H1 (cell line): ENCODE results near the gene CDH15. TPM values are rescaled to one million over a fixed set of nuclear protein-coding genes. Genes with fewer than 3 reads are reported as not detected.

Experiments
- CTCF ChIA-PET: fragments of 300-600 bp; sonication (Branson Sonifier 250); formaldehyde crosslinking; loops from one replicate; lab custom pipeline; 2021; ENCODE audit not compliant: partially characterized antibody; lab: Charles Lee
- POLR2A ChIA-PET: fragments of 300-600 bp; sonication (Branson Sonifier 250); formaldehyde crosslinking; loops from one replicate; lab custom pipeline; 2021; ENCODE audit warnings: inconsistent platforms; ENCODE audit not compliant: partially characterized antibody; lab: Charles Lee
- DNase-seq, 2 experiments: peaks; one replicate each; pipeline versions ENCODE4 v3.0.0 to v3.0.0-alpha.2; 2010 to 2022; ENCODE audit warnings: low spot score in 2 of 2, low read depth in 1 of 2, mixed read lengths in 1 of 2
- FAIRE-seq: peaks from 2 replicates; lab custom pipeline; 2011; peaks lifted over from hg19 to GRCh38; lab: Jason Lieb, UNC
- H2AFZ ChIP-seq: 2 replicates; pipeline ENCODE4 v1.8.1; 2012; ENCODE audit warnings: low read length, inconsistent platforms
- H2AK5ac ChIP-seq: 2 replicates; pipeline ENCODE4 v1.6.1; 2013; ENCODE audit warnings: low read depth, low read length
- H2BK120ac ChIP-seq: replicated peaks from 2 replicates; pipeline ENCODE3; 2013; ENCODE audit warnings: low read depth, low read length, inconsistent platforms
- H2BK12ac ChIP-seq: 2 replicates; pipeline ENCODE4 v1.6.1; 2013; ENCODE audit warnings: low read depth, low read length
- H2BK15ac ChIP-seq: 2 replicates; pipeline ENCODE4 v1.6.1; 2013; ENCODE audit warnings: low read length
- H2BK20ac ChIP-seq: 2 replicates; pipeline ENCODE4 v1.6.1; 2013; ENCODE audit warnings: low read length
- H2BK5ac ChIP-seq: 2 replicates; pipeline ENCODE4 v1.6.1; 2013; ENCODE audit warnings: low read depth, low read length
- H3K14ac ChIP-seq: 2 replicates; pipeline ENCODE4 v1.6.1; 2013; ENCODE audit warnings: inconsistent platforms; ENCODE audit not compliant: insufficient read length
- H3K18ac ChIP-seq: 2 replicates; pipeline ENCODE4 v1.6.1; 2013; ENCODE audit warnings: low read length; ENCODE audit errors: extremely low read depth
- H3K23ac ChIP-seq: 2 replicates; pipeline ENCODE4 v1.6.1; 2013; ENCODE audit warnings: inconsistent platforms; ENCODE audit not compliant: insufficient read length
- H3K23me2 ChIP-seq: 2 replicates; pipeline ENCODE4 v1.6.1; 2013; ENCODE audit warnings: low read depth, low read length
- H3K27ac ChIP-seq: 2 replicates; pipeline ENCODE4 v1.6.1; 2011; ENCODE audit warnings: low read depth, low read length, inconsistent platforms
- H3K27me3 ChIP-seq, 4 experiments: replicated peaks in 1 of 4; 1 replicate in 1 of 4; 2 replicates in 3 of 4; pipeline versions ENCODE4 v1.6.1 to v1.8.1; 2011 to 2013; ENCODE audit warnings: low read length in 3 of 4, mild to moderate bottlenecking in 3 of 4, inconsistent platforms in 2 of 4, mixed read lengths in 2 of 4, moderate library complexity in 1 of 4; ENCODE audit not compliant: control insufficient read depth in 3 of 4, insufficient read depth in 3 of 4; ENCODE audit errors: extremely low read depth in 1 of 4
- H3K36me3 ChIP-seq, 4 experiments: 2 replicates each; pipeline versions ENCODE4 v1.6.1 to v1.8.1; 2011 to 2013; ENCODE audit warnings: mild to moderate bottlenecking in 4 of 4, low read length in 3 of 4, moderate library complexity in 2 of 4, control low read depth in 1 of 4, inconsistent platforms in 1 of 4; ENCODE audit not compliant: insufficient read depth in 4 of 4, control insufficient read depth in 2 of 4
- H3K4ac ChIP-seq: replicated peaks from 2 replicates; pipeline ENCODE3; 2013; ENCODE audit warnings: low read length, low read depth, mixed read lengths, inconsistent platforms; ENCODE audit not compliant: insufficient read length
- H3K4me1 ChIP-seq, 4 experiments: replicated peaks in 1 of 4; 1 replicate in 1 of 4; 2 replicates in 3 of 4; pipeline versions ENCODE4 v1.6.1 to v1.8.1; 2011 to 2013; ENCODE audit warnings: low read length in 3 of 4, inconsistent platforms in 2 of 4, mixed read lengths in 1 of 4; ENCODE audit not compliant: insufficient read depth in 4 of 4, control insufficient read depth in 3 of 4
- H3K4me2 ChIP-seq, 2 experiments: 2 replicates each; pipeline versions ENCODE4 v1.6.1 to v1.8.1; 2011 to 2013; ENCODE audit warnings: low read depth in 2 of 2, low read length in 2 of 2, control low read depth in 1 of 2, inconsistent platforms in 1 of 2, mild to moderate bottlenecking in 1 of 2; ENCODE audit not compliant: insufficient read depth in 1 of 2
- H3K4me3 ChIP-seq, 4 experiments: fragments of 200-600, 300-600 bp in 1 of 4; sonication (generic), shearing (Covaris generic), sonication (Bioruptor Twin) in 1 of 4; 2 replicates each; pipeline versions ENCODE4 v1.5.1 to v1.8.1; 2011 to 2016; ENCODE audit warnings: low read length in 4 of 4, low read depth in 3 of 4, control low read depth in 2 of 4, inconsistent platforms in 2 of 4, mild to moderate bottlenecking in 2 of 4, mixed read lengths in 1 of 4, moderate library complexity in 1 of 4; ENCODE audit not compliant: insufficient read depth in 2 of 4; ENCODE audit errors: extremely low read depth in 1 of 4
- H3K56ac ChIP-seq: replicated peaks from 2 replicates; pipeline ENCODE3; 2013; ENCODE audit warnings: low read depth, mild to moderate bottlenecking, mixed read lengths, low read length, inconsistent platforms; ENCODE audit not compliant: insufficient read length
- H3K79me1 ChIP-seq: 2 replicates; pipeline ENCODE4 v1.6.1; 2013; ENCODE audit warnings: low read depth, low read length, control low read depth
- H3K79me2 ChIP-seq, 2 experiments: 2 replicates each; pipeline versions ENCODE4 v1.6.1 to v1.8.1; 2012 to 2013; ENCODE audit warnings: low read length in 2 of 2, mild to moderate bottlenecking in 2 of 2, inconsistent platforms in 1 of 2; ENCODE audit not compliant: insufficient read depth in 2 of 2, control insufficient read depth in 1 of 2
- H3K9ac ChIP-seq, 4 experiments: replicated peaks in 1 of 4; 1 replicate in 1 of 4; 2 replicates in 3 of 4; pipeline versions ENCODE4 v1.6.1 to v1.8.1; 2011 to 2013; ENCODE audit warnings: low read depth in 3 of 4, low read length in 3 of 4, control low read depth in 2 of 4, mild to moderate bottlenecking in 2 of 4, moderate library complexity in 2 of 4, inconsistent platforms in 1 of 4; ENCODE audit errors: extremely low read depth in 1 of 4
- H3K9me3 ChIP-seq, 2 experiments: 2 replicates each; pipeline versions ENCODE4 v1.6.1 to v1.8.1; 2012 to 2013; ENCODE audit warnings: mild to moderate bottlenecking in 2 of 2, moderate library complexity in 2 of 2, control low read depth in 1 of 2, inconsistent platforms in 1 of 2, low read depth in 1 of 2, low read length in 1 of 2, mixed read lengths in 1 of 2; ENCODE audit not compliant: insufficient read depth in 2 of 2
- H4K20me1 ChIP-seq, 2 experiments: replicated peaks in 1 of 2; 2 replicates each; pipeline versions ENCODE3 to v1.8.1; 2011 to 2013; ENCODE audit warnings: inconsistent platforms in 2 of 2, low read length in 2 of 2, mild to moderate bottlenecking in 1 of 2; ENCODE audit not compliant: insufficient read depth in 2 of 2, control insufficient read depth in 1 of 2
- H4K5ac ChIP-seq: 2 replicates; pipeline ENCODE4 v1.6.1; 2013; ENCODE audit warnings: low read length, low read depth, mixed read lengths, inconsistent platforms; ENCODE audit not compliant: insufficient read length
- H4K8ac ChIP-seq: 2 replicates; pipeline ENCODE4 v1.8.0; 2013; ENCODE audit warnings: mild to moderate bottlenecking, moderate library complexity, low read length, inconsistent platforms; ENCODE audit not compliant: insufficient read depth; ENCODE audit errors: extremely low read depth
- H4K91ac ChIP-seq: replicated peaks from 2 replicates; pipeline ENCODE3; 2013; ENCODE audit warnings: low read length, mixed read lengths, inconsistent platforms; ENCODE audit not compliant: insufficient read length
- BACH1 ChIP-seq: IDR thresholded peaks from 2 replicates; pipeline ENCODE4 v1.6.1; 2012; ENCODE audit warnings: low read length, improper control_type of control experiment
- BCL11A ChIP-seq, 2 experiments: IDR thresholded peaks; one replicate each; pipeline ENCODE4 v1.6.1; 2011; ENCODE audit warnings: low read depth in 2 of 2, low read length in 2 of 2, mild to moderate bottlenecking in 2 of 2
- CHD2 ChIP-seq: IDR thresholded peaks from 2 replicates; pipeline ENCODE4 v1.6.1; 2012; ENCODE audit warnings: low read length, improper control_type of control experiment
- CREB1 ChIP-seq: IDR thresholded peaks from 2 replicates; pipeline ENCODE4 v1.6.1; 2012; ENCODE audit warnings: inconsistent platforms
- CTBP2 ChIP-seq: IDR thresholded peaks from 2 replicates; pipeline ENCODE4 v1.7.0; 2011; ENCODE audit warnings: borderline replicate concordance, mild to moderate bottlenecking, moderate library complexity, mixed read lengths, low read length; ENCODE audit not compliant: insufficient read depth, insufficient read length
- CTCF ChIP-seq, 3 experiments: IDR thresholded peaks; 1 replicate in 2 of 3; 2 replicates in 1 of 3; pipeline versions ENCODE4 v1.5.1 to v1.6.1; 2011; ENCODE audit warnings: low read length in 3 of 3, mild to moderate bottlenecking in 3 of 3, inconsistent platforms in 2 of 3, low read depth in 1 of 3, moderate library complexity in 1 of 3; ENCODE audit not compliant: insufficient read depth in 1 of 3; ENCODE audit errors: control extremely low read depth in 1 of 3
- EZH2 ChIP-seq: fragments of 200-600 bp; sonication (generic); IDR thresholded peaks from 2 replicates; pipeline ENCODE4 v1.7.1; 2012; ENCODE audit warnings: low read depth, mild to moderate bottlenecking, moderate library complexity, low read length, inconsistent platforms; ENCODE audit not compliant: severe bottlenecking
- FOSL1 ChIP-seq: IDR thresholded peaks from 2 replicates; pipeline ENCODE4 v1.6.1; 2011; ENCODE audit warnings: mild to moderate bottlenecking, low read depth, low read length, moderate library complexity; ENCODE audit not compliant: insufficient read depth
- JUND ChIP-seq: IDR thresholded peaks from 2 replicates; pipeline ENCODE4 v1.6.1; 2011; ENCODE audit warnings: mild to moderate bottlenecking, improper control_type of control experiment, low read length
- MAFK ChIP-seq: IDR thresholded peaks from 2 replicates; pipeline ENCODE4 v1.6.1; 2012; ENCODE audit warnings: low read depth, mild to moderate bottlenecking, improper control_type of control experiment, low read length
- RFX5 ChIP-seq: IDR thresholded peaks from 2 replicates; pipeline ENCODE4 v1.6.1; 2011; ENCODE audit warnings: low read depth, low read length, improper control_type of control experiment, borderline replicate concordance
- whole genome bisulfite sequencing, 2 experiments: shearing (Covaris generic) in 1 of 2; methylation state at CpG; one replicate each; pipeline versions ENCODE4 v1.1.6 to v1.1.7; 2013 to 2015; ENCODE audit warnings: low lambda C conversion rate in 2 of 2, mixed read lengths in 2 of 2, inconsistent platforms in 1 of 2, low coverage in 1 of 2, missing lambda C conversion rate in 1 of 2; ENCODE audit not compliant: insufficient replicate concordance in 2 of 2, insufficient coverage in 1 of 2, insufficient read length in 1 of 2; ENCODE audit errors: extremely low coverage in 1 of 2, missing lambda C conversion rate in 1 of 2; 5-methylcytosine and 5-hydroxymethylcytosine counted together
- polyA plus RNA-seq, 7 experiments: library from polyadenylated mRNA; depleted of rRNA in 3 of 7; stranded (reverse) in 5 of 7; unstranded in 2 of 7; fragments of >200 nt in 5 of 7; fragments of 200-250 nt in 2 of 7; gene quantifications; 1 replicate in 5 of 7; 2 replicates in 1 of 7; 4 replicates in 1 of 7; pipeline versions ENCODE4 v1.2.1 to v1.2.3, GENCODE V29; 2011 to 2013; ENCODE audit warnings: missing spikeins in 2 of 7, mixed read lengths in 2 of 7
- total RNA-seq: library from RNA; stranded (reverse); fragmentation: NEBNext Ultra II Directional; extraction: Animal tissue kit (Norgen Biotek cat#: 25700); gene quantifications from 2 replicates; pipeline ENCODE4 v1.2.1, GENCODE V29; 2021

CDH15 gene
- total and polyA plus RNA-seq, 2 of the 8 experiments (the other 6 are each of a cell fraction or from before 2014, with no cell fraction given) = 0.50 to 0.82 TPM

GRCh38 chr16:89159850-89160354 is 11.6 kb upstream of the CDH15 start:
- no peak overlapping the region for H2BK20ac ChIP-seq
- no peak overlapping the region for H4K8ac ChIP-seq
- no peak overlapping the region for H3K4me3 ChIP-seq
- no peak overlapping the region for H2BK12ac ChIP-seq
- H3K27ac ChIP-seq = no peak overlapping the region
- H3K4me2 ChIP-seq = no peak overlapping the region
- H3K4me1 ChIP-seq = no peaks in the 10 kb centered on the region
- H3K23me2 ChIP-seq = no peaks in the 10 kb centered on the region; the same call in 1 of the 2 replicates
- H2BK120ac ChIP-seq = no peak overlapping the region
- H4K20me1 ChIP-seq = peaks cover 0 to 3% of the 10 kb centered on the region in 2 experiments
- H3K18ac ChIP-seq = no peak overlapping the region
- peaks cover 0 to 3% (median 0%) of the 10 kb centered on the region in 4 experiments; a peak in 2 of 7 replicates for H3K27me3 ChIP-seq
- no peaks in the 10 kb centered on the region for H3K79me1 ChIP-seq
- H3K9me3 ChIP-seq = peaks cover 15 to 31% of the 10 kb centered on the region in 2 experiments
- H3K23ac ChIP-seq = no peak overlapping the region
- no peak overlapping the region for H2AFZ ChIP-seq
- H3K9ac ChIP-seq = no peak overlapping the region
- no peak overlapping the region for H3K56ac ChIP-seq
- H2BK15ac ChIP-seq = no peak overlapping the region
- no peak overlapping the region for H3K14ac ChIP-seq
- H3K4ac ChIP-seq = no peak overlapping the region
- no peak overlapping the region for H2BK5ac ChIP-seq
- no peak overlapping the region for H4K91ac ChIP-seq
- 85% methylated on average over 14 of the region's 20 CpGs; no CpG with 5 or more reads in 1 of the 2 experiments for WGBS, 2 experiments
- H3K79me2 ChIP-seq = no peaks in the 10 kb centered on the region
- H3K36me3 ChIP-seq = no peaks in the 10 kb centered on the region
- POLR2A ChIA-PET = interaction anchor here (1.4 kb wide), 1 partner anchor 11 kb away, joined by 3 read pairs; no protein-coding TSS in a partner anchor
- CTCF ChIA-PET = interaction anchor here (0.7 to 1.4 kb wide), 2 partner anchors 10 to 218 kb away, joined by 3 read pairs; no protein-coding TSS in a partner anchor
- H4K5ac ChIP-seq = no peak overlapping the region
- FAIRE-seq (no peak), DNase-seq (no peak)
- no peak overlapping the region for H2AK5ac ChIP-seq
- TF ChIP-seq BACH1 = no peak
- TF ChIP-seq JUND = no peak
- TF ChIP-seq EZH2 = no peak
- TF ChIP-seq FOSL1 = no peak
- TF ChIP-seq BCL11A (IDR thresholded peaks at IDR 0.05; ENCODE audit: low read depth in 2 of 2, low read length in 2 of 2) = no peak
- no peak for TF ChIP-seq CTCF (IDR thresholded peaks at IDR 0.05; ENCODE audit: control extremely low read depth in 1 of 3, insufficient read depth in 1 of 3, low read depth in 1 of 3, low read length in 3 of 3)
- TF ChIP-seq CHD2 = no peak
- TF ChIP-seq CREB1 = no peak
- no peak for TF ChIP-seq MAFK
- no peak for TF ChIP-seq CTBP2
- TF ChIP-seq RFX5 = no peak
